ENCODE data around the gene TSPAN1.
A peak's percentile ranks its signal among the peaks of the same experiment; 100 is the strongest.

The TSPAN1 gene

DNA sequence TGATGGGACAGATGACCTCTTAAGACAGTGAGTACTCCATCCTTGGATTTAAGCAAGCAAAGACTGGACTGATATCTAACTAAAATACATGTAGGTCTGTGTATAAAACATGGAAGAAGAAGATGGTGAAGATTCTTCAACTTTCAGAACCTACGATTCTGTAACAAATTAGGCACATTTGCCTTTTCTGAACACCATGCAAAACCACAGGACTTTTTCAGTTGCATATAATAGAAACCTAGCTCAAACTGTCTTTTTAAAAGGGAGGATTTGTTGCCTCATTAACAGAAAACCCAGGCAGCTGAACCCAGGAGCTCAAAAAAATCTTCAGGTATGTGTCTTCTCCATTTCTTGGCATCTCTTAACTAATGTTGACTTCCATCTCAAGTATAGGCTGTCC is 14.7 kb upstream of the TSPAN1 start:
- DNase-seq (ENCODE audit: low read depth in 2 of 2): no peak

DNA sequence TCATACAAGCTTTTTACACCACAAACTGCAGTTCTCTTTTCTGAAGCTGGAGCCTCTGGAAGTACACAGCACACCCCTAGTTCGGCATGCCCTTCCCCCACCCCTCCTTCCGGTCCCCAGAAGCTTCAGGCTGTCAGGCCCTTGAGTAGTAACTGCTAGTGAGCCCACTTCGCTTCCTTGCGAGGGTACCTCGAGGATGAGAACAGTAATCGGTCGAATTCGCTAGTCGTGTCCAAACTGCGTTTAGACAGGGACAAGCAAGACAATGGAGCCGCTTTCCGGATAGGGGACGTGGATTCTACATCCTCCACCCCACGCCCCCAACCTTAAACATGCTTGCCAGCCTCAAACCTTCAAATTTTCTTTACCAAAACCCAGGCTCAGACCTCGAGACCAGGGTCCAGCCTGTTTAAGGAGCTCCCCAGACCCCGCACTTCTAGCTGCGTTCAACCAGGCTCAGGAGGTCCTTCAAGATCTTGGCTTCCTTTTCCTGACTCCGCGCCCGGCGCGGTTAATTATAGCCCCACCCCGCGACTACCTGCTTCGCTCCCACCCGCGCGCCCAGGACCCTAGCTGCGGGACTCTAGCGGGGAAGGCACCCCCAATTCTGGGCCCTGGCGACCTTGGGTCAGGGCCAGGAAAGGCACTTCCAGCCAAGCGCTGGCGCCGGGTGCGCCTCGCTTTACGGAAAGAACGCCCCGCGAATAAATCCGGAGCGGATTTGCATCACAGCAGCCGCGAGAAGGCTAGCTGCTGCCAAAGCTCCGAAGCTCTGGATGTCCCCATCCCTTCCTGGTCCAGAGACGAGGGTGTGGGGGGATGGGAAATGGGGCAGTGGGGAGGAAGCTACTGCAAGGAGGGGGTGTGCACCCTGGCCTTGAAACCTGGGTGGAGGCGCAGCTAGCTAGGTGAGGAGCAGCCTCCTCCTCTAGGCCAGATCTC is 8.1 kb upstream of the TSPAN1 start:
- peak in 1 of 2 donors; percentile 13 for DNase-seq (ENCODE audit: low read depth in 2 of 2)

DNA sequence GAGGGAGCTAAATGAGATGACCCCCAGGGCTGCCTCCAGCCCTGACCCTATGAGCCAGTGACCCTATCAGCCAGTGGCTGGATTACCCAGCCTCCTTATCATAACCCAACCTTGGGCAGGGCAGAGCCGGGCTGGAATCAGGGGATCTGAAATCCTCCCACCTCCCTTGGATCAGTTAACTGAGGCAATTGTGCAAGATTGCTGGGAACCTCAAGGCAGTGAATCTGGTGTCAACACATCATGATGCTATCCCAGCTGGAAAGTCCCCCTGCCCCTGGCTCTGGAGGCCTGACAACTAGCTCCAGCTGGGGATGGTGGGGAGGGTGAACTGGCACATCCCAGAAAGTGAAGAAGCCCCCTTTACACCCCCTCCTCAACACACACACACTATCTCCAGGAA is 6.4 kb upstream of the TSPAN1 start:
- DNase-seq (ENCODE audit: low read depth in 2 of 2): no peak

DNA sequence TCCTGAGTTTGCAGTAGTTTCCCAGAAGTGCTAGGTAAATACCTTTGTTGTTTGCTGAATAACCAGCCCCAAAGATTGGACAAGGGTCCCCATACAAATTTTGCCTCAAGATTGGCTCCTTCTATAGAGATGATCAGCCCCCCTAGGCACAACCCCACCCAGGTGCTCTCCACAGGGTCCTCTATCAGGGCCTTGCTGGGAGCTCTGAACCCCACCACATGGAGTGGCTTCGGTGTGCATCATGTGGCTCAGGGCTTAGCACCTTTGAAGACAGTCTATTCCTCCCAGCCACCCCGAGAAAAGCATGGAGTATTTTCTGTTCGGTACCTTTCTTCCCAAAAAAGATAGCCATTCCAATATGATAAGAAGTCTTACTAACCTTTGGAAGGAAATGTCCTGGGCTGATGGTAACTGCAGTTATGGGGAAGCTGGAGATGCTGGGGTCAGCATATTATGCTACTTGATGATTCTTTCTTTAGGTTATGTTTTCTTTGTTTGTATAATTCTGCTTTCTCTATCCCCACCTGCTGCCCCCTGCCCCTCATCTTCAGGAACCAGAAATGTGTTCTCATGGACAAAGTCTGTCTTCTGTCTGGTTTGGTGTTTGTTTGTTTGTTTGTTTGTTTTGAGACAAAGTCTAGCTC is 5.0 kb upstream of the TSPAN1 start:
- DNase-seq (ENCODE audit: low read depth in 2 of 2): no peak

DNA sequence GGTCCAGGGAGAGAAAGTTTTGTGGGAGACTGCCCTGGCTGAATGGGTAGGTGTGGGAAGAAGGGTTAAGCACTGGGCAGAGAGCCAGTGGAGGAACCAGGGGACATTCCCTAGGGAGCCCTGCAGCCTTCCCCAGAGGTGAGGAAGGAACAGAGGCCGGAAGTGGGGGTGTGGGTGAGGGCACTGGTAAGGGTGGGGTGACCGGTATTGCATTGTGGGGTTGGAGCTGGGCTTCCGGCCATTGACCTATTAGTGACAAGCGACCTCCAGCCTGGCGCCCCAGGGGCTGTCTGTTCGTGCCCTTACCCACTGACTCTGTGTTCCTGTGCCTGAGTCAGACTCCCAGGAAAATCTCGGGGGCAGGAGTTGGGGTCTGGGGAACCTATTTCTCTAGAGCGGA is 3.5 kb upstream of the TSPAN1 start:
- no peak for DNase-seq (ENCODE audit: low read depth in 2 of 2)

DNA sequence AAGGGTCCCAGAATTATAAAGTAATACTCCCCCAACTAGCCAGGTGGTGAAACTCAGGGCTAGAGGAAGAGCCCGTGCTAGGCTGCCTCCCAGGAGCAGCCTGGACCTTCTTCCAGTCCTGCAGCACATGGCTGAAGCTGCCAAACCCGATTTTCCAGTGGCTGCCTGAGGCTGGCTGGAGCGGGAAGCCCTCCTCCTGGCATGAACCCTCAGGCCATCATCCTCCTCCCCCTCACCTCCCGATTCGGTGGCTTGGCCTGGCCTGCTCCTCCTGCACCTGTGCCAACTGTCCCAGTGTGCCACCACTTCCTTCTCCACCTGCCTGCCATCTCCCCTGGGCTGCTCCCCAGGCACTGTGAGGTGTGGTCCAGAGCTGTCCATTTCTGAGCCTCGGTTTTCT is 3.0 kb upstream of the TSPAN1 start:
- DNase-seq (ENCODE audit: low read depth in 2 of 2): no peak

DNA sequence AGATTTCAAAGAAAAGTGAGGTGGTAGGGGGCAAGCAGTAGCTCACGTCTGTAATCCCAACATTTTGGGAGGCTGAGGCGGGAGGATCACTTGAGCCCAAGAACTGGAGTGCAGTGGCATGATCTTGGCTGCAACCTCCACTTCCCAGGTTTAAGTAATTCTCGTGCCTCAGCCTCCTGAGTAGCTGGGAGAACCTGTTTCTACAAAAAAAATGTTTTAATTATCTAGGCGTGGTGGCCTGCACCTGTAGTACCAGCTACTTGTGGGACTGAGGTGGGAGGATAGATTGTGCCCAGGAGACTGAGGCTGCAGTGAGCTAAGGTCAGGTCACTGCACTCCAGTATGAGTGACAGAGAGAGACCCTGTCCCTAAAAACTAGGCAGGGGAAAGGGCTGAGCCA is 2.6 kb upstream of the TSPAN1 start:
- DNase-seq (ENCODE audit: low read depth in 2 of 2): no peak

DNA sequence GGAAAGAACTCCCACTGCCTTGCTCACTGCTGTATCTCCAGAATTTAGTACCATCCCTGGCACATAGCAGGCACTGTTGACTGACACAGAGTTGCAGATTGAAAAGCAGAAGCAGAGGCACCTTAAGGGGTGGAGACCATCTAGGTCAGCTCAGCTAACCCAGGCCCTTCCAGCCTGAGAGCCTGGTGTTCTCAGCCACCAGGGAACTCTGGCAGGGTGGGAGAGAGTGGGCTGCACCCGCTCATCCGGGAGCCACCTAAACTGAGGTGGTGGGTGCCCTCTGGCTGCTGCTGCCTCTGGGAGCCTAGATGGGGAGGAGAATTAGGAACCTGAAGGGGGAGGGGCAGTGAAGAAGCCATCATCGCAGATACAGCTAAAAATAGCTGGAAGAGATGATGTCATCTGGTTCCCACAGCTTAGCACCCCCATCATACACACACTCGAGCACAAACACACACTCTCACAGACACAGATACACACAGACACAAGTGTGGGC is 1.5 kb upstream of the TSPAN1 start:
- no peak for DNase-seq (ENCODE audit: low read depth in 2 of 2)

DNA sequence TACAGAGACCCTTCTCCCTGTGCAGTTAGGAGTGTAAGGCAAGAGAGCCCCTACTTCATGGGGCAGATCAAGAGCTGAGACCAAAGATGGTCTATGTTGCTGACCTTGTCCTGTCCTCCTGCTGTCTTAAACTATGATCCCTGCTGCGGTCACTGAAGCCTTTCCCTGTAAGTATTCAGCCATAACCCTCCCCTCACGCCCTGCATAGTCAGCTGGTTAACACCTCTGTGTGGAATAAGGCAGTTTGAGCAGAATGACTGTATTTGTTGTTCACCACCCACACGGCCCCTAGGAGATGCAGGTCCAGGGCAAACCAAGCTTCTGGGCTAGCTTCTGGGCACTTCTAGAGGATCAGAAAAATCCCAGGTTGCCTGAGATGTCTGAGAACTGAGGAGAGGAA is 356 bp downstream of the TSPAN1 start:
- no peak for DNase-seq (ENCODE audit: low read depth in 2 of 2)

DNA sequence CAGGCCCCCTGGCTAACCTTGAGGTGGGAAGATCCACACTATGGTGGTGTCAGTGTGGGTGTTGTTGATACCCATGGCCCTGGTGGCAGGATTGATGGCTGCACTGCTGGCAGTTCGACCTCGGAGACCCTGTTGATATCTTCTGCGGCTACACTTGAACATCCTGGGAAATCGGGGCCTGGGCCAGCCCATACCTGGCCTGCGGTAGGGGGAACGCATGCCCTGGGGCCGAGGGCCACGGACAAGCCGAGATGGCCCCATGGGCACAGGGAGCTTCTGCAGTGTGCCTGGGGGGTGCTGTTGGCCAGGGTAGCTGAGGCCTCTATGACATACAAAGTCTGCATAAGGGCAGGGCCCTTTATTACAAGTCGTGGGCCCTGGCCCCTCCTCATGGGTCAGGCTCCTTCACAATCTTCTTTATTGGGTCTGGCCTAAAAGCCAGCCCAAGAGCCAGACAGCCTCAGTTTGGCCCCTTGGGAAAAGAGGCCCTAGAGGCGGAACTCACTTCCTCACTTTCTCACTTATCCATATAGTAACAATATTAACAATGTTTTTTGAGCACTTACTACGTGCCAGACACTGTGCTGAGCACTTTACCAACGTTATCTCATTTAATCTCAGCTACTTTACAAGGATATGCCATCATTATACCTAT is 1.5 kb downstream of the TSPAN1 start, which contains the start of gene P3R3URF:
P3R3URF (minus strand) TSS at position 278 of the 655 bp plus-strand sequence; CDS start at position 261, 17 bp downstream.
- no peak for DNase-seq (ENCODE audit: low read depth in 2 of 2)

DNA sequence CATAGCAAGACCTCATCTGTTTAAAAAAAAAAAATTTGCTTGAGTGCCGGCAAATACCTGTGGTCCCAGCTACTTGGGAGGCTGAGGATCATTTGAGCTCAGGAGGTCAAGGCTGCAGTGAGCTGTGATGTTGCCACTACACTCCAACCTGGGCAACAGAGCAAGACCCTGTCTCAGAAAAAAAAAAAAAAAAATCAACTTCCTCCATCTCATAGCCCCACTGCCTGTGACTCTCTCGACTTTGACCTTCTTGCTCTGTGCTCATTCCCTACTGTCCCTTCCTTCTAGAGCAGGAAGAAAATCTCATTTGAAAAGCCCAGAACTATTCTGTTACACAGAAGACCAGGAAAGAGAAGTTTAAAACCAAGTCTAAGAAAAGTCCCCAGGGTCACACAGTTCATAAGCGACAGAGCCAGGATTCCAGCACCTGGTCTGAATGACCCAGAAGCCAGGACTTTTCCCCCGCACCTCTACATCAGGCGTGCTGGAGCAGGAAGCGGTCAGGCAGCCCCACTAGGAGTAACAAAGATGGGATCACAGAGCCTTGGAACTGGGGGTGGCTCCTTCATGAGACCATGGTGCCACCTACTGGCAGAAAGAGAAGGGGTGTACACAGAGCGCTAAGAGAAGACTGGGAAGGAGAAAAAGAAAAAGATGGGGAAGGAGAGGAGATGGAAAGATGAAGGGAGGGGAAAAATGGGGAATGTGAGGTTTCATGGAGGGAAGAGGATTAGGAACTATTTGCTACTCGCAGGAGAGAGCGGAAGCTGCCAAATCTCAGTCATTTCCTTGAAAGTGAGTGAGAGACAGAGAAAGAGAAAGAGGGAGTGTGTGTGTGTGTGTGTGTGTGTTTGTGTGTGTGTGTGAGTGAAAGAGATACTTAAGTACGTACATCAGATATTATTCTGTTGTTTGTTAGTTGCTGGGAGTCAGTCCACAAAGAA is 4.5 kb downstream of the TSPAN1 start:
- DNase-seq (ENCODE audit: low read depth in 2 of 2): peak in 1 of 2 donors; percentile 24

DNA sequence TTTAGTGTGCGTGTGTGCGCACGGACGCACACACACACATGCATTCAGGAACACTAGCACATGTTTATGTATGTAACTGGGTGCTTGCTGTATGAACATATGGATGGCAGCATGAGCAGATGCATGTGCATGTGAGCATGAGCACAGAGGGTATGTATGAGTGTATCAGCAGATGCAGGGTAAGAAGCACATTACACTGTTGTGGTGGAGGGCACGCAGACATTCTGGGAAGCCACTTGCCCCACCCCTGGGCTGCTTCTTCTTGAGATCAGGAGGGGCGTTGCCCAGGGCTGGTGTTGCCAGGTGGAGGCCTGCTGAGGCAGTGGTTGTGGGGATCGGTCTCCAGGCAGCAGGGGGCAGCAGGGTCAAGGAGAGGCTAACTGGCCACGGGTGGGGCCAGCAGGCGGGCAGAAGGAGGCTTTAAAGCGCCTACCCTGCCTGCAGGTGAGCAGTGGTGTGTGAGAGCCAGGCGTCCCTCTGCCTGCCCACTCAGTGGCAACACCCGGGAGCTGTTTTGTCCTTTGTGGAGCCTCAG is 5.3 kb downstream of the TSPAN1 start:
- DNase-seq (ENCODE audit: low read depth in 2 of 2): no peak

DNA sequence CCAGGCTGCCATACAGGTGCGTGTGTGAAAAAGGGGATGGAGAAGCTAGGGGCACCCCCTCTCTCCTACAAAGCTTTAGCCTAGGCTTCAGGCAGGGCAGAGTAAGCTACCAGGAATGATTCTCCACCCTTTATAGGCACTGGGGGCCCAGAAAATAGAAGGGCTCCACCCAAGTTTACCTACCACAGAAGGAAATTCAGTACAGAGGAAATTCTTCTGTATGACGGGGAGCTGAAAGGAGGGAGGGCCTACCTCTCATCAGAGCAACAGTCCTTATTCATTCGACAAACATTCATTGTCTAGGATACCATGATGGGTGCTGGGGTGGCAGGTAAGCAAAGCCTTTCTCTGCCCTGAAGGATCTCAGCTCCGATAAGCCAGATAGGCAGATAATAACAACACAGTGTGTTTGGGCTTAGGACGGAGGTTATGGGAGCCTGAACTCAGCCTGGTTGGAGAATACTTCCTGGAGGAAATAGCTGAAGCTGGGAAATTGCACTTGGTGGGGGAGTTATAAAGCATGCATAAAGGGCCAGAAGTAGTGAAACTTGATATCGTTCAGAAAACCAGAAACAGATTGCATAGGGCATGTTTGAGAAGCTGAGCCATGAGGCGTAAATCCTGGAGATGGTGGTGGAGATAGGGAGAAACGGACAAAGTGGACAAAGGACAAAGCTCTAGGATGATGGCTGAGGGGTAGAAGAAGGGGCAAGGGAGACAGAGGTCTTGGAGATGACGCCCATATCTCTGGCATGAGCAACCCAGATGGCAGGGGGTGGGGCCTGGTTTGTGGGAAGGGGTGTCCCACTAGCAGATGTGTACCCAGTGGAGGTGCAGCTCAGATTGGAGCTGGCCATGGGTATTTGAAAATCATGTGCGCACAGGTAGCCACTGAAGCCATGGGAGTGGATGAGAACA is 6.7 kb downstream of the TSPAN1 start:
- no peak for DNase-seq (ENCODE audit: low read depth in 2 of 2)

DNA sequence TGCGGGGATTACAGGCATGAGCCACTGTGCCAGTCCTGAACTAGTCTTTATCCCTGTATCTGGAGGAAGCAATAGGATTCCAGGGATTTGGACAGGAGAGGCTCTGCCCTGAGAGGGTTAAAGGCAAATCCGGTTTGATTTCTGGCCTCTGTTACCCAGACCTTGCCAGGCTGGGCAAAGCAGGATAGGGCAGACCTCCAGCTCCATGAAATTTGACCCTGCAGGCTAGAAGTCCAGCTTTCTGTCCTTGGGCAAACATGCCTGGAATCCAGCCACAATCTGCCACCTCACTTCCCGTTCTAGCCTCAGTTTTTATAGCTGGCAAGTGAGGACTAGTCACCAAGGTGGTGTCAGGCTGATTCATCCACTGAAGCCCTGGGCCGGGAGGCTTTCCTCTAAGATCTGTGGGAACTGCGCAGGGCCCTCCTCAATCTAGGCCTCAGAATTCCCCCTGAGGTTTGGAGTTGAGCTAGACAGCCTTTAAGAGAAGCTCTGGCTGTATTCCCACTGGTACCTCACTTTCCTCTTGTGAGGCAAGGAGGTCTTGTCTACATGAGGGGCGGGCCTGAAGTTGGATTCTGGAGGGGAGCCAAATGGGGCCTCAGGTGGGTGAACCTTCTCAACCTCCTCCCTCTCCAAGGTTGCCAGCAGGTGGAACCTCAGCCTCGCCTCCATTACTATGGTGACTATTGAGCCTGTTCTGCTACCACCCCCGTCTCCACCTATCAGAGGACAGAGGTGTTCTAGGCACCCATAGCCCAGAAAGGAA is 8.4 kb downstream of the TSPAN1 start:
- DNase-seq (ENCODE audit: low read depth in 2 of 2): no peak

DNA sequence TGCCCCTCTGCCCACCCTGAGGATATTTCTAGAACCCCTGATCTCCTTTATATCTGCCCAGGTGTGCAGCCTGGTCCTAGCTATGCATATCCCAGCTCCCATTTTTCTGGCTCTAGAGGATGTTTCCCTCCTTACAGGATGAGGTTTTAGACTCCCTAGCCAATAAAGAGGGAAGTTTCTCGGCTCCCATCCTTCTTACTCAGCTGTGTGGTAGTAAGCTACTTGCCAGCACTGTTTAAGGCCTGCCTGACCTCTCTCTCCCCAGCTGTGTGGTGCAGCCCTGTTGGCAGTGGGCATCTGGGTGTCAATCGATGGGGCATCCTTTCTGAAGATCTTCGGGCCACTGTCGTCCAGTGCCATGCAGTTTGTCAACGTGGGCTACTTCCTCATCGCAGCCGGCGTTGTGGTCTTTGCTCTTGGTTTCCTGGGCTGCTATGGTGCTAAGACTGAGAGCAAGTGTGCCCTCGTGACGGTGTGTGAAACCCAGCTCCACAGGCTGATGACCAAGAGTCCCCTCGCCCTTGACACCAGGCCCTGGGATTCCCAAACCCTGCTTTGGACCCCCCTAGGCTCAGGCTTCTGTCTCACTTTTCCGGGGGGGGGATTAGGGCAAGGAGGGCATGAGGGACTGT is 9.2 kb downstream of the TSPAN1 start:
- DNase-seq (ENCODE audit: low read depth in 2 of 2): no peak

DNA sequence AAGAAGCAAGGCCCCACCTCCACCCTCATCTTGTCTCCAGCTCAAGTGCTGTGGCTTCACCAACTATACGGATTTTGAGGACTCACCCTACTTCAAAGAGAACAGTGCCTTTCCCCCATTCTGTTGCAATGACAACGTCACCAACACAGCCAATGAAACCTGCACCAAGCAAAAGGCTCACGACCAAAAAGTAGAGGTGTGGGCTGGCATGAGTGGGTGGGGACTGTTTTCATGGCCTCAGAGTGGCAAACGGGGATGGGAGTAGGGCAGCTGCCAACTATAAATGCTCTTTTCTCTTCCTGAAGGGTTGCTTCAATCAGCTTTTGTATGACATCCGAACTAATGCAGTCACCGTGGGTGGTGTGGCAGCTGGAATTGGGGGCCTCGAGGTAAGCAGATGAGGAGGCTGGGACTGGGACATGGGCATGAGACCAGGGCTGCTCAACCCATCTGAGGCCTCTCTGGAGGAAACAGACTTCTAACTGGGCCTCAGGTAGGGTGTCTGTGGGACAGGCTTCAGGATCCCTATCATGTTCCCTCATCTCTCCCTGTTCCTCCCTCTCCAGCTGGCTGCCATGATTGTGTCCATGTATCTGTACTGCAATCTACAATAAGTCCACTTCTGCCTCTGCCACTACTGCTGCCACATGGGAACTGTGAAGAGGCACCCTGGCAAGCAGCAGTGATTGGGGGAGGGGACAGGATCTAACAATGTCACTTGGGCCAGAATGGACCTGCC is 10.2 kb downstream of the TSPAN1 start:
- peak; percentile 14 to 51 for DNase-seq (ENCODE audit: low read depth in 2 of 2)

DNA sequence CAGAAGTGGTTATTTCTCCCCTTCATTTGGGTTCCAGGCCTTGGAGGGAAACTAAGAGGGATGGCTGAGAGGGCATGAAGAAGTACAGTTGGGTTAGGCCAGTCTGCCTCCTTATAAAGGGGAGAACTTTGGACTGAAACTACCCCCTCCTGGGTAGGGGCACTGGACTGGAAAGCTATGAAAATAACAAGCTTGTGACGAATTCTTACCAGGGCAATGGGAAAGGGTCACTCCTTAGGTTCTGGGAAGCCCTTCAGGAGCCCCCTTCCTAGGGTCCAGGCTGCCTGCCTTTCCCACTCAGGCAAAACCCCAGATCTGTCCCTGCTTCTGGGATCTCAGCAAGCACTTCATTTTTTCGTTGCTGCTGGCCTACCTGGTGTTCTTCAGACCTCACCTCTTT is 11.2 kb downstream of the TSPAN1 start:
- DNase-seq (ENCODE audit: low read depth in 2 of 2): no peak
